Bronchial epithelial cell (primary cell): ENCODE measurements around the gene ABCA1. TPM values are rescaled to one million over a fixed set of nuclear protein-coding genes. Genes with fewer than 3 reads are reported as not detected.

Experiments used
- DNase-seq: peaks from one replicate; pipeline ENCODE4 v3.0.0-alpha.2; 2010; ENCODE audit warnings: low read depth
- FAIRE-seq: peaks from 2 replicates; lab custom pipeline; 2011; peaks lifted over from hg19 to GRCh38; lab: Jason Lieb, UNC
- H3K27me3 ChIP-seq: 2 replicates; pipeline ENCODE4 v1.5.1; 2011; ENCODE audit warnings: low read length; ENCODE audit not compliant: control insufficient read depth, insufficient read depth
- H3K36me3 ChIP-seq: 2 replicates; pipeline ENCODE4 v1.5.1; 2011; ENCODE audit warnings: low read length; ENCODE audit not compliant: control insufficient read depth, insufficient read depth
- H3K4me3 ChIP-seq: 2 replicates; pipeline ENCODE4 v1.5.1; 2011; ENCODE audit warnings: mild to moderate bottlenecking, low read depth, low read length, control low read depth
- CTCF ChIP-seq: IDR thresholded peaks from 2 replicates; pipeline ENCODE4 v1.5.1; 2011; ENCODE audit warnings: mild to moderate bottlenecking, moderate library complexity, low read length, control low read depth, inconsistent platforms; ENCODE audit not compliant: insufficient read depth, severe bottlenecking
- total RNA-seq: library from RNA; depleted of rRNA; stranded (reverse); fragments of >200 nt; gene quantifications from 2 replicates; pipeline ENCODE4 v1.2.1, GENCODE V29; 2014

Gene ABCA1
- total RNA-seq, 1 donor from 2014 or later: 34.2 TPM

DNA sequence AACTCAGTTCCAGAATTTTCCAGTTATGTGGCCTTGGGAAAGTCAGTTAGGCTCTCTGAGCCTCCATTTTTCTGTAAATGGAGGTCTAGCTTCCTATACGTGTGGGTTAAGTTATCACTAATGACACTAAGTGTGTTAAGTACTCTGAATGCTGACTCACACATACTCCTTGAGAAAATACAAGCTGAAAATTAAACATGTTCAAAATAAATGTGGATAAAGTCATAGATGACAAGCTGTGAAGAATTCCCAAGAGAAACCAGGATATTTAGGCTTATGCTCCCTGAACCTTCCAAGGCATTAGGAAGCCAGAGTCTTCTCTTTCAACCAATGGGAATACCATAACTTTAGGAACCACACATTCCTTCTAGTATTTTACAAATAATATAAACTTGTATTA is 58.1 kb downstream of the ABCA1 start:
- DNase-seq (peak; percentile 60), FAIRE-seq (no peak)
- no peak for TF ChIP-seq CTCF
- Histone ChIP-seq H3K27me3 (no peaks in the 10 kb centered on the region), H3K4me3 (no peak overlapping the region), H3K36me3 (peaks cover 1% of the 10 kb centered on the region)

GRCh38 chr9:104868687-104869404 is 59.1 kb downstream of the ABCA1 start:
- Histone ChIP-seq H3K27me3 (no peaks in the 10 kb centered on the region), H3K4me3 (no peak overlapping the region), H3K36me3 (peaks cover 1% of the 10 kb centered on the region)
- DNase-seq (peak; percentile 76), FAIRE-seq (no peak)
- TF ChIP-seq CTCF: no peak

- Histone ChIP-seq H3K4me3 (no peak overlapping the region), H3K36me3 (peaks cover 1% of the 10 kb centered on the region), H3K27me3 (no peaks in the 10 kb centered on the region)
- DNase-seq (no peak), FAIRE-seq (no peak)
- no peak for TF ChIP-seq CTCF
Measured at GRCh38 chr9:104868303-104868686, 59.7 kb downstream of the ABCA1 start.

GRCh38 chr9:104866191-104866590 is 61.8 kb downstream of the ABCA1 start:
- Histone ChIP-seq H3K36me3 (peaks cover 1% of the 10 kb centered on the region), H3K4me3 (no peak overlapping the region), H3K27me3 (no peaks in the 10 kb centered on the region)
- no peak for FAIRE-seq
- DNase-seq: peak; percentile 28
- no peak for TF ChIP-seq CTCF

DNA sequence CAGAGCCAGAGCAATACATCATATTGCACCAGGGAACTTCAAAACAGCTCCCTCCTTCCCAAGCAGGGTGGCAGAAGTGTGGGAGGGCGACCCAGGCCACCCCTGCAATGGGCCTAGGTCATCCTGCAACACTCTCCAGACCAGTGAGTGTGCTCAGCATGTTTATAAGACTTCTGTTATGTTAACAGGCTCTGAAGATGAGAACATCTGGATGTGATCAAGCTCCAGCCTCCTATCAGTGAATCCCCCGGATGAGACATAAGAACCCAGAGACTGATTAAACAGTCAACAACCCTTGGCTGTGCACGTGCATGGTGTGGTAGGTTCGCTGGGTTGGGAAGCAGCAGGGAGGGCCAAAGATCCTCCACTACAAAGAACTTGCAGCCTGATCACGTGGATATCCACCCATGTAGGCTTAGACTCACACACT is 63.3 kb downstream of the ABCA1 start:
- FAIRE-seq (no peak), DNase-seq (no peak)
- H3K27me3 ChIP-seq: no peaks in the 10 kb centered on the region
- no peak overlapping the region for H3K4me3 ChIP-seq
- no peak for TF ChIP-seq CTCF
- peaks cover 1% of the 10 kb centered on the region for H3K36me3 ChIP-seq
